Stimulated activated CD8-positive, alpha-beta memory T cell treated with anti-CD3 and anti-CD28 coated beads, Interleukin-7, amount 100 ng/mL, for 48 hours (primary cell): ENCODE data around the gene RPL11.
"Not testable (repeated sequence)": the region's sequence is repeated elsewhere in the genome, so short reads cannot be mapped to it uniquely, and the experiment has no call there.

Source experiments
- DNase-seq, 2 donors: peaks; one replicate each; pipeline ENCODE4 v3.0.0-alpha.2; 2020; ENCODE audit warnings: low read depth in 1 of 2; ENCODE audit errors: extremely low read depth in 1 of 2

The RPL11 gene

DNA sequence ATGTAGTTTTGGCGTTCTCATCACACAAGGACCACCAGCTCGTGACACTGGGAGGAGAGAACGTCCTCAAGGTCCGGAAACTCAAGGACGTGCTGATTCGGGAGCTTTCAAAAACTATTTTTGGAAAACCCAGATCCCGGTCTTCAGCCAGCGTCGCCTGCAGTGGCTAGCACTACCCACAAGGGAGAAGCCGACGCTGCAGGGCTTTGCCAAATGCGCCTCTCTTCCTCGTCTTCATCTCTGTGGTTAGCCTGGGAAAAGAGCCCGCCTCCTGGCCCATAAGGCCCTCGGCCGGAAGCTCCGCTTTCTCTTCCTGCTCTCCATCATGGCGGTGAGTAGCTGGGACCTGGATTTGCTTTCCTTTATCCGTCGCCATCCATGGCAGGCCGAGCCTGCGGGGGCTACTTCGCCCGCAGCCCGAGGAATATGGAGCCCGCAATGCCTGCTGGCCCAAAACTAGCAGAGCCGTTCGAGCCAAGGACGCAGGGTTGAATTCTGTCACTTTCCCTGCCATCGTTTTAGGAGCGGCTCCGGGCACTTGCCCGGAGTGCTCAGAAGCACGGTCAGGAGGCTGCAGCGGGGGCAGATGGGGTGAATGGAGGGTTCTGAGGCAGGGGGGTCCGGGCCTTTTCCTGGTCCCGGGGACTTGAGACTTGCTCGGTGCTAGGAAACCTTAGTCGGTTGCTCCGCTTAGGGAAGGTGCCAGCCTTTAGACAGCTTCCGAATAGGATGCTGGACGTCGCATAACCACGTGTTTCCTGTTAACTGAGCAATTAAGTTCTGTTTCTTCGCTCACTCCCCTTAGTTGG, at the start of gene RPL11:
RPL11 (plus strand) TSS at position 308 of the 809 bp plus-strand sequence; CDS start at position 326, 18 bp downstream.
- DNase-seq = peak; percentile 71 to 84

DNA sequence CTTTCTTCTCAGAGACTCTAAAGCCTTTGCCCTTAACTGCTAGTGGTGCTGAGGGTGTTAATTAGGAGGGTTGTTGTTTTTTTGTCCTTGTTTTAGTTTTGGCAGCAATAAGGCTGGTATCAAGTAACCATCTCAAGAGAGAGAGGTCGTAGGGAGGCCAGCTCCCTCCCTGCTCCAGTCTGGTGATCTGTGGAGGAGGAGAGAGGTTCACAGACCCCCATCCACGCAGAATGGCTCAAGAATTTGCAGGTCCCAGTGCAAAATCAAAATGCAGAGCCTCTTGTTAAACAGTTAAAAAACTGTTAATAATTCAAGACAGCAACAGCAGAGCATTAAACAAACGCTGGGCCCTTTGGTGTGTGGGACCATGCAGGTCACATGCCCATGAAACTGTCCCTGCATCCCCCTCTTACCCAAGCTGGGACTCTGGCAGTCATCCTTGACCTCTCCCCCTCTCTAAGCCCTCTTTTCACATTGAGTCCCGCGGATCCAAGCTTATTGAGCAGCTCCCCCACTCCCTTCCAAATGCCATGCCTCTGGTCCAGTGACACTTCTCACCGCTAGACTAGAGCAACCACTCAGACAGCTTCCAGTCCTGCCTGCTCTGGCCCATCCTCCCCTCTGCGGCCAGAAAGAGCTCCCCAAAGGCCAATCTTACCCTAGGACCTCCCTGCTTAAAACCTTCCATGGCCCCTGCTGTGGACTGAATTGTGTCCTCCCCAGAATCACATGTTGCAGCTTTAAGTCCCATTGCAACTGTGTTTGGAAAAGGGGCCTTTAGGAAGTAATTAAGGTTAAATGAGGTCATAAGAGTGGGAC, 47.7 kb upstream of the RPL11 start:
- DNase-seq = no peak

DNA sequence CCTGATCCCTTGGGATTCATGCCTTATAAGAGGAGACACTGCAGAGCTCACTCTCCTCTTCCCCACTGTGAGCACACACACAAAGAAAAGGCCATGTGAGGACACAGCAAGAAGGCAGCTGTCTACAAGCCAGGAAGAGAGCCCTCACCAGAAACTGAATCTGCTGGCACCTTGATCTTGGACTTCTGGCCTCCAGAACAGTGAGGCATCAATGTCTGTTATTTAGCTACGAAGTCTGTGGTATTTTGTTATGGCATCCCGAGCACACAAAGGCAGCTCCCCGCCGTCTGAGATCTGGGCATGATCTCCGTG, 47.1 kb upstream of the RPL11 start:
- DNase-seq = no peak

DNA sequence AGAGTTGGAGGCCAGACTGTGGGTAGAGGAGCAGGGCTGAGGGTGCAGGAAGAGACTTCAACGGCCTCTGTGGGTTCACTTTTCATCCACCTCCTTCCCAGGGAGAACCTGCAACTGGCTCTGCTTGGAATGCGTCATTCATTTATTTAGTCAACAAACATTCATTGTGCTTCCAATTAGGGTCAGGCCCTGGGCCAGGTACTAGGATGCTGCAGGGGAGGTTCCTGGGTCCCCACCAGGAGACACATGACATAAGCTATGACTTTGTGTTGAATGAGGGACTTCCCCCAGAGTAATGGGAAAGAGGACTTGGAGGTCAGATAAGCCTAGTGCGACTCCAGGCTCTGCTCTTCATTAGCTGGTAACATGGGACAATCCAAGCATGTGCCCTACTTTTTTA, 46.3 kb upstream of the RPL11 start:
- DNase-seq = no peak

DNA sequence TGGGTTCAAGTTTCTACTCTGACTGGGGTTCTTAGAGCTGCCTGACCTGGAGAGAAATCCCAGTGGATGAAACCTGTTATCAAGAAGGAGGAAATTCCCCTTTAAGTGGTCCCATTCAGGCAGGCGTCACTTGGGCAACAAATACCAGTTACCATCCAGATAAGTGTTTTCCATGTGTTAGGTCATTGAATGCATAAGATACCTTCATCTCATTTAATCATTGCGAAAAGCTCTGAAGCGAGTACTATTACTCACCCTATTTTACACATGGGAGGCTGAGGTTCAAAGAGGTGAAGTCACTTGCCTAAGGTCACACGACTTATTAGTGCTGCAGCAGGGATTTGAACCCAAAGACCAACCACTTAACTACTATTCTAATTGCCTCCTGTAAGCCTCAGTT, 45.5 kb upstream of the RPL11 start:
- DNase-seq = no peak

DNA sequence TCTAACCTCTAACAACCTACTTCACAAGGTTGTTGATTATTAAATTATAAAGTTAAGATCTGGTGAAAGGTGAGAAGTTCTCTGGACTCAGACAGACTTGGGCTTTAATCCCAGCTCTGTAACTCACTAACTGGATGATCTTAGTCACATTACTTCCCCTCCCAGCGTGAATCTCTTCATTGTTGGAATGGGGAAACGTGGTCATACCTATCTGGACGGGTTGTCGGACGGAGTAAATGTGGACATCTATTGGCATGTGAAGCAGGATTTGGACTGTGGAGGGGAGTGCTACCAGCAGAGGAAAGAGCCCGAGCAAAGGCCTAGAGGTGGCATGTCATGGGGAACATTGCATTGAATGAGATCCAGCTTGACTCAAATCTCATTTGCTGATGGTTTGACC, 45.1 kb upstream of the RPL11 start:
- no peak for DNase-seq

DNA sequence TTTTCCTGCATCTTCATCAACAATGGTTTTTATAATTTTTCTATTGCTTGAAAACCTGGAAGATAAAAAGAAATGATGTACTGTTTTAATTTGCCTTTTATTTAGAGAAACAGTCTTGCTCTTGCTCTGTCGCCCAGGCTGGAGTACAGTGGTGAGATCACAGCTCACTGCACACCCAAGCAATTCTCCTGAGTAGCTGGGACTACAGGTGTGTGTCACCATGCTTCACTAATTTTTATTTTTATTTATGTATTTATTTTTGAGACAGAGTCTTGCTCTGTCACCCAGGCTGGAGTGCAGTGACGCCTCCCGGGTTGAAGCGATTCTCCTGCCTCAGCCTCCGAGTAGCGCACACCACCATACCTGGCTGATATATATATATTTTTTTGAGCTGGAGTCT, 43.0 kb upstream of the RPL11 start:
- no peak for DNase-seq

DNA sequence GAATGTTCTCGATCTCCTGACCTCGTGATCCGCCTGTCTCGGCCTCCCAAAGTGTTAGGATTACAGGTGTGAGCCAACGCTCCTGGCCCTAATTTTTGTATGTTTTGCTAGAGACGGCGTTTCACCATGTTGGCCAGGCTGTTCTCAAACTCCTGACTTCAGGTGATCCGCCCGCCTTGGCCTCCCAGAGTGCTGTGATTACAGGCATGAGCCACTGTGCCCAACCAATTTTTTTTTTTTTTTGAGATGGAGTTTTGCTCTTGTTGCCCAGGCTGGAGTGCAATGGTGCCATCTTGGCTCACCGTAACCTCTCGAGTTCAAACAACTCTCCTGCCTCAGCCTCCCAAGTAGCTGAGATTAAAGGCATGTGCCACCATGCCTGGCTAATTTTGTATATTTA, 42.4 kb upstream of the RPL11 start:
- not testable (repeated sequence) for DNase-seq

DNA sequence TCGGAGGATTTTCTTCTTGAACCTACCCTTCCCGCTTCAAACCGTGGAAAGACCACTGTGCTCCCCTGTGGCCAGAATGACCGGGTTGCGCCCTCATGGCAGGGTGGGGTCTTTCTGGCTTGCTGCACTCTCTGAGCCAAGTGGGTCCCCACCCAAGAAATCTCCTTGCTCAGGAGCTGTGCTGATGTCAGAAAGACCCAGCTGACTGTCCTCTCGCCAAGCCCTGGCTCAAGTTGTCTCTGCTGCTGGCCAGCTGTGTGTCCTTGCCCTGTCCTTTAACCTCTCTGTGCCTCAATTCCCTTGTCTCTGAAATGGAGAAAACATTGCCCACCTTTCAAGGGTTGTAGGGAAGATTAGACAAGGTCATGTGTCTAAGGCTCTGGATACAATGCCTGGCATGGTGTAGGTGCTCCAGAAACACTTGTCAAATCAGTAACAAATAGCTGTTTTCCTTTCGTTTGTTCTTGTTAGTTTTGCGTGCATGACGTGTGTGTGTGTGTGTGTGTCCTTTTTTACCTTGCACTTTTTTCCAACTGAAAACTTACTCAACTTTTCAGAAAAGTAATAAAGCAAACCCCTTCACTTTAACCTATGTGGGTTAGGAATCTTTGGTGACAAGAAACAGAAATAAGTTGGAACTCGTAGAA, 41.1 kb upstream of the RPL11 start:
- no peak for DNase-seq

DNA sequence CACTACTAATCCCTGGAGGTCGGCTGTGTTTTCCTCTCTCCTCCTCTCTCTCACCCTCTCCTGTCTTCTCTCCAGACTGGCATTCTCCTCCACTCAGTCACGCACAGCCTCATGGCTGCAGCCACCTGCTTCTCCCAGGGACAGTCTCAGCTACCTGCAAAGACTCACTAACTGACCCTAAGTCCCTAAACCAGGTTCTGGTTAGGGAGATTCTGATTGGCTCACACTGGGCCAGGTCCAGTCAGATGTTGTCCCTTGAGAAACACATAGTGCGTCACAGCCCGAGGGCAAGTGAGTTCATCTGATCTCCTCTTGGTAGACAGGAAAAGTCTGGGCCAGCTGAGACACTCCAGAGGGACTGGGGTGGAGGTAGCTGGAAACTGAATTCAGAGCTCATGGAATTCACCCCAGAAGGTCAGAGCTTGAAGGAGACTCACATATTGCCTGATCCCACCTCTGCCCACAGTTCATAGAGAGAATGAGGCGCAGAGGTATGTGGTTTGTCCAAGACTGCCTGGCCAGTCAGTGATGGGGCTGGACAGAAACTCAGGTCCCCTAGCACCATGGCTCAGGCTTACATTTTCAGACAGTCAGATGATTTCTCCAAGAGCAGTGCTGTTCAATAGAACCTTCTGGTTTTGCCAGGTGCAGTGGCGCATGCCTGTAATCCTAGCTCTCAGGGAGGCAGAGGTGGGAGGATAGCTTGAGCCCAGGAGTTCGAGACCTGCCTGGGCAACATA, 40.4 kb upstream of the RPL11 start:
- no peak for DNase-seq

DNA sequence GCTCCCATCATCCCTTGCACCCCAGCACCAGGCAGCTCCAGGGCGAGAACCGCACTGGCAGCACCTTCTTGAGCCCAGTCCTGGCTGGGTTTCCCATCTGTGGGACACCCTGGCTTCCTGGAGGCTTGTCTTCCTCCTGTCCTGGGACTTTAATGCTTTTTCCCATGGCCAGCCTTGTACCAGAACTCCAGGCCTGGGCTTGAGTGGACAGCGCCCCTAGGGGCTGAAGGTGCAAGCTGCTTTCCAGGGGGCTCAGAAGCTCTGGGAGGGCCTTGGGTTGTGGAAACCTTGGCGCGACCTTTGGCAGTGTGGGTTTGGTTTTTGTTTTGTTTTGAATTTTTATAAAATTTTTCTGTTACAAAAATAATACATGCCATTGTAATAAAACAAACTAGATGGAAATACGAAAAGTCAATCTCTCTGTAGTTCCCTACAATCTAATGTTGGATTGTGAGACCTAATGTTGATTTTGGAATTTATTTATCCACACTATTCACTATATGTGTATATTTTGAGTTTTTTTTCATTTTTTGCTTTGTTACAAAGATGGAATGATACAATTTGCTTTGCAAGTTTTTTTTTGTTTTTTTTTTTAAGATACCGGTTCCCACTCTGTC, 33.8 kb upstream of the RPL11 start:
- peak in 1 of 2 donors; percentile 35 for DNase-seq

DNA sequence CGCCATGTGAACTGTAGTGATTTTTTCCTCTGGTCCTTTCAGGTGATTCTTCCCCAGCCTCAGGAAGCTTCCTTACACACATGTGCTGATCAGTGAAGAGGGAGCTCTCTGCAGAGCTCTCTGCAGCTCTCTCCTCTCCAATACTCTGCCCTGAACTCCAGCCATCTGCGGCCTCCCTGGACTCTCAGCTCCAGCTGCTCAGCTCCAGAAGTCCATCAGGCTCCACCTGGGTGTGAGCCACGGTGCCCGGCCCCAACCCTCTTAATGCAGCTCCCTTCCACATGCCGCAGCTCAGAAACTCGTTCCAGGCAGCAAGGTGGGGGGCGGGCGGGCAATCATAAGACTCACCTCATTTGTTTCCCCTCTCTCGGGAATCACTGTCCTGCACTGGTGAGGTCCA, 30.9 kb upstream of the RPL11 start:
- no peak for DNase-seq

DNA sequence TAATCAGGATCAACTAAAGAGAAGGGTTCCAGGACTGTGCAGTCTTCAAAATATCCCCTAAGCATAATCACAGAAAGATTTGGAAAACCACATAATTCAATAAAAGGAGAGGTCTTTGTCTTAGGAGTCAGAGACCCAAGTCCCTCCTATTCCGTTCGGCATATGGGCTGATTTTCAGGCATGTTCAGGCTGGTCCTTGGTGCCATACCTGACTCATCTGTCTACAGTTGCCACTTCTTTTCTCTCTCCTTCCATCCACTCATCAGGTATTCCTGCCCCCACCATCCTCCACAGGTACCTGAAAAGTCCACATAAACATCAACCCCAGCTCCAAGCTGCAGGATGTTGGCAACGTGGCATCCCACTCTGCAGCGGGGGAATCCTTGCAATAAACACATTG, 29.7 kb upstream of the RPL11 start:
- no peak for DNase-seq

DNA sequence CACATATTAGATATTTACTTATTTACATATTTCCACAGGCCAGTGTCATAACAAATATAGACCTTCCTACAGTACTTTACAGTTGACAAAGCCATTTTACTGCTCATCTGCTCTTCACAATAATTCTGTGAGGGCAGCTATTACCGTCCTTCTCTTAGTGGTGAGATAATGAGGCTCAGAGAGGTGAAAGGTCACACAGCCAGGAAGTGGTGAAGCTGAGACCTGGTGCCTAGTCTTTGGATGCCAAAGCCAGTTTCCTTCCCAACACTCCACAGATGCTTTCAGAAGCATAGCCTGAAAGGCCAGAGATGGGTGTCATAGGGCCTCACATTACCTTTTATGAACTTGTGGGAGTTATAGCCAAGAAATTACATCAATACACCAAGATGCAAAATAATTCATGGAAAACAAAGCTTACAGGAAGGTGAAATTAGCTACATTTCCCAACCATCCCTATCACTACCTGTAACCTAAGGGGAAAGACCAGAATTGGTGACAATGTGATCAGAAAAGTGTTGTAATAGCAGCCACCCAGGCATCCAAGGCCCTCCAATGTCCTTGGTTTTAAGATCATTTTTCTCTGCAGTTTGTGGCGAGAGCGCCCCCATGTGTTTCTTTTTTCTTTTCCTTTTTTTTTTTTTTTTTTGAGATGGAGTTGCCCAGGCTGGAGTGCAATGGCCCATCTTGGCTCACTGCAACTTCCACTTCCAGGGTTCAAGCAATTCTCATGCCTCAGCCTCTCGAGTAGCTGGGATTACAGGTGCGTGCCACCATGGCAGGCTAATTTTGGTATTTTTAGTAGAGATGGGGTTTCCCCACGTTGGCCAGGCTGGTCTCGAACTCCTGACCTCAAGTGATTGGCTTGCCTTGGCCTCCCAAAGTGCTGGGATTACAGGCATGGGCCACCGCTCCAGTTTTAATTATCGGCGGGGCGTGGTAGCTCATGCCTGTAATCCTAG, 26.5 kb upstream of the RPL11 start:
- no peak for DNase-seq

DNA sequence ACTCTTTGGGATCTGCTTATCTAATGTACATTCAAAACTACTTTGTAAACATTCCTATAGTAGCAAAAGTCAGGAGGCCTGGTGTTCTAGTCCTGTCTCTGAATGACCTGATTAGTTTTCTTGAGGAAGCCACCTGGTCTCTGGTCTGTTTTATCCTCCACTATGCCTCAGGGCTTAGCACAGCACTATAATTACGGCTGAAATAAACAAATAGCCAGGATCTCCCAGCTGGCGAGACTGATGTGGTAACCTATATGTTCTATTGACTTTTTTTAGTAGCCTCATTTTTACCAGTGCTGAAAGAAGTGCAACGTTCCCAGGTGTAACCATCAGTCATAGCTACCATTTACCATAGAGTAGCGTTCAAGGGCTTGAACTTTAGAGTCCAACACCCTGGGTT, 24.2 kb upstream of the RPL11 start:
- no peak for DNase-seq

DNA sequence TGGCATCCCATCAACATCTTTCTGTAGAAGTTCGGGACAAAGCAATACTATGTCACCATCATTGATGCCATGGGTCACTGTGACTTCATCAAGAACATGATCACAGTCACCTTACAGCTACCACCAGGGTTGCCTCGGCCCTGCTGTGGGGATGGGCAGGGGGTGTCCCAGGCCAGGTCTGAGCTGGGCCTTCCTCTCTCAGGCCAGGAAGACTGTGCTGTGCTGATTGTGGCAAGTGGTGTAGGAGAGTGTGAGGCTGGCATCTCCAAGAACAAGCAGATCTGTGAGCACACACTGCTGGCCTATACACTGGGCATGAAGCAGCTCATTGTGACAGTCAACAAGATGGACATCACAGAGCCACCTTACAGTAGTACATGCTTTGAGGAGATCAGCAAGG, 20.9 kb upstream of the RPL11 start:
- DNase-seq = no peak

DNA sequence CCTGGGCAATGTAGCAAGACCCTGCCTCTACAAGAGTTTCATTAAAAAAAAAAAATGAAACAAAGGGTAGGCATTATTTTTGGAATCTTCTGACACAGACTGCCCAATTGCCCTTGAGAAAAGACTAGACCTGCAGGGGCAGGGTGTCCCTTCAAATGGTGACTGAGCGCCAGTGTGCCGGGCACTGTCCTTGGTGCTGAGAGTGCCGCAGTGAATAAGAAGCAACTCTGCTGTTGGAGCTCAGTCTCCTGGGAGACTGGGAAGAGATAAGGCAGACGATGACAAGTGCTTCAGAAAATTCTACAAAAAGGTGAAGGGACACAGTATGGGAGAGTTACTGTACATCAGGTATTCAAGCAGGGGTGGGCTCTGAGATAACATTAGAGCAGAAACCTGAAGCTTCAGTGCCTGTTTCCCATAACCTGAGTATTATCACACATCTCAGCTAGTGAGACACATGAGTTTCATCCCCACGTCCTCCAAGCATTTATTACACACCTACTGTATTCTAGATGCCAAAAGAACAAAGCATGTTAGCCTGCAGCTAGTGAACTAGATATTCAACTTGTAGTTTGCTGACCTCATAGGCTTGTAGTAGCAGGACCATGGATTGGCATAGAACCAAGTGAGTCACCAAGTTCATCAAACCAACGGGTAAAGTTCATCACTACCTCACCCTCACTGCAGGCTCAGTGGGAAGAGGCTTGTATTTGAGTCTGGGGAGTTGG, 18.4 kb upstream of the RPL11 start:
- no peak for DNase-seq

DNA sequence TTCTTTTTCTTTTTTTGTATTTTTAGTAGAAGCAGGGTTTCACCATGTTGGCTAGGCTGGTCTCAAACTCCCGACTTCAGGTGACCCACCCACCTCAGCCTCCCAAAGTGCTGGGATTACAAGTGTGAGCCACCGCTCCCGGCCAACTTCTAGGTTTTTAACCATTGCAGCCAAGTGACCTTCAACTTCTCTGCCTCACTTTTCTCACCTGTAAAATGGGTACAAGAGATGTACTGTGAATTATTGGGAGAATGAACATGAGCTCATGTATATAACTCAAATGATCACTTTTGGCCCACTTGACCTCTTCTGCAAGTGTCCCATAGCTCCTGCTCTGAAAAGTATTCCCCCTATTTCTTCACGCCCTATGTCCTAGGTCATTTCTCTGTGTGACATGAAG, 11.8 kb upstream of the RPL11 start:
- DNase-seq = no peak

DNA sequence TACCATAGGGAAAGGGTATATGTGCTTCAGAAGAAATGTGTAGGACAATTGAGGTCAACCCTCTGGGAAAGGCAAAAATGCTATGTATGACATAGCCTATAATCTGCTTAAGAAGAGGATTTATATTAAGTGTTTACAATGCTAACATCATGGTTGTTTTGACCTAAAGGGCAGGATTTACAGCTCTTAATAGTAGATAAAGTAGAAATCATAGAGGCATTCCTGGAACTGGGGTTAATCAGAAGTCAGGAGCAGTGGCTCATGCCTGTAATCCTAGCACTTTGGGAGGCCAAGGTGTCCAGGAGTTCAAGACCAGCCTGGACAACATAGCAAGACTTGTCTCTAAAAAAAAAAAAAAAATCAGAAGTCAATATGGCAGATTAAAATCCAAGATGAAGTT, 8.7 kb upstream of the RPL11 start:
- no peak for DNase-seq
